Stimulated activated CD4-positive, alpha-beta T cell treated with anti-CD3 and anti-CD28 coated beads, Interleukin-15, amount 100 ng/mL, for 48 hours (primary cell): ENCODE results near the gene KRTAP9-3.
"Not testable (repeated sequence)": the region's sequence is repeated elsewhere in the genome, so short reads cannot be mapped to it uniquely, and the experiment has no call there.

Experiments
- DNase-seq, 2 donors: peaks; one replicate each; pipeline ENCODE4 v3.0.0-alpha.2; 2020; ENCODE audit warnings: low read depth in 2 of 2

The KRTAP9-3 gene

GRCh38 chr17:41251261-41251660, 19.0 kb downstream of the KRTAP9-3 start:
- no peak for DNase-seq

DNA sequence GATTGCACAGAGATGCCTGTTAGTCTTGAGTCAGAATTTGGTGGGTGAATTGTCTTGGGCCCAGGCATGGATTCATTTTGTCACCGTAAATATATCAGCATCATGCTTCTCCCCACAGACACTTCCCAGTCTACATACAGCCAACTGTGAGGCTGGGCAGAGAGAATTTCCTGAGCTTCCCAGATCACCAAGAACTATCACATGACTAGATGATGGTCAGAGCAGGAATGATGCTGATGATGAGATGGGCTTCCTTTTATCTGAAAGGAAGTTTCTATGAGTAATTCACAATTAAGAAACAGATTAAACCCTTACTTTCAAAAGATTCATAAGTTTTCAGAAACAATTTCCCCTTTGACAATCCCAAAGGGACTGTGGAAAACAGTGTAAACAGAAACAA, 22.6 kb downstream of the KRTAP9-3 start:
- no peak for DNase-seq

GRCh38 chr17:41255381-41256290, 23.4 kb downstream of the KRTAP9-3 start, which contains the start of gene KRTAP9-9:
Gene KRTAP9-9 (plus strand): TSS chr17:41255384.
- DNase-seq = not testable (repeated sequence)

DNA sequence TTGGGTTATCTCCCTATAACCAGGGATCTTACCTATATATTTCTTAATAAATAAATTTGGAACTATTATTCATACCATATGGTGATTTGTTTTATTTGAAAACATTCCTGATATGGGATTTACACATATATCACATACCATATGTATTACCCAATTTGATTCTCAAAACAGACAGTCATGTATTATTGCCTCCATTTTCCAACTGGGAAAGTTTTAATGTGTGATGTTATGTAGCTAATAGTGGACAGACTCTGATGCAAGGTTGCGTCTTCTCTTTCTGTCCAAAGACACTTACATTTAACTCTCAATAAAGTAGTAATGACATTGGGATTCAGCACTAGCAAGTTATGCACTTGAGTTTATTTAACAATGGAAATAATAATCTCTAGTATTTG, 24.0 kb downstream of the KRTAP9-3 start:
- DNase-seq = no peak

DNA sequence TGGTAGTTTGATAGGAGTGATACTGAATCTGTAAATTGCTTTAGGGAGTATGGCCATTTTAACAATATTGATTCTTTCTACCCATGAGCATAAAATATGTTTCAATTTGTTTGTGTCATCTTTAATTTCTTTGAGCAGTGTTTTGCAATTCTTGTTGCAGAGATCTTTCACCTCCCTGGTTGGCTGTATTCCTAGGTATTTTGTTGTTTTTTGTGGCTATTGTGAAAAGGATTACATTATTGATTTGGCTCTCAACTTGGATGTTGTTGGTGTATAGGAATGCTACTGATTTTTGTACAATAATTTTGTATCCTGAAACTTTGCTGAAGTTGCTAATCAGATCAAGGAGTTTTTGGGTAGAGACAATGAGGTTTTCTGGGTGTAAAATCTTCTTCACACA, 26.2 kb downstream of the KRTAP9-3 start:
- no peak for DNase-seq

GRCh38 chr17:41263212-41263611, 31.0 kb downstream of the KRTAP9-3 start:
- DNase-seq = no peak

GRCh38 chr17:41264599-41264998, 32.4 kb downstream of the KRTAP9-3 start:
- no peak for DNase-seq

- no peak for DNase-seq
Measured at GRCh38 chr17:41265078-41265477, 32.8 kb downstream of the KRTAP9-3 start, which contains the start of gene KRTAP9-6. Gene KRTAP9-6 (plus strand): TSS chr17:41265378. CDS start chr17:41265378, 0 bp downstream.

DNA sequence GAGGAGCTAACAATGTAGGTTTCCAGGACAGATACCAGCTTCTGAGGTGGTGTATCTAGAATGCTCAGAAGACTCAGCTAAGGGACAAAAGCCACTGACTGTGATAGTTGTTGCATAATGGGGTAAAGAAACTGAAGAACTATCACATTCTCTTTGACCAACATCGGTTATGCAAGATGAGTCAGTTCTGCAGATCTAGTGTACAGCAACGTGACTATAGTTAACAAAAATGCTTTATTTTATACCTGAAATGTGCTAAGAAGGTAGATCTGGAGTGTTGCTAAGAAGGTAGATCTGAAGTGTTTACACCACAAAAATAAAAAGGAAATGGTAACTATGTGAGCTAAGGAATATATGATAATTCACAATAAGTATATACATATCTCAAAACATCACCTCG, 35.5 kb downstream of the KRTAP9-3 start:
- no peak for DNase-seq

- not testable (repeated sequence) for DNase-seq
Measured at GRCh38 chr17:41271323-41271722, 39.1 kb downstream of the KRTAP9-3 start.

GRCh38 chr17:41271858-41272257, 39.6 kb downstream of the KRTAP9-3 start:
- DNase-seq = no peak

DNA sequence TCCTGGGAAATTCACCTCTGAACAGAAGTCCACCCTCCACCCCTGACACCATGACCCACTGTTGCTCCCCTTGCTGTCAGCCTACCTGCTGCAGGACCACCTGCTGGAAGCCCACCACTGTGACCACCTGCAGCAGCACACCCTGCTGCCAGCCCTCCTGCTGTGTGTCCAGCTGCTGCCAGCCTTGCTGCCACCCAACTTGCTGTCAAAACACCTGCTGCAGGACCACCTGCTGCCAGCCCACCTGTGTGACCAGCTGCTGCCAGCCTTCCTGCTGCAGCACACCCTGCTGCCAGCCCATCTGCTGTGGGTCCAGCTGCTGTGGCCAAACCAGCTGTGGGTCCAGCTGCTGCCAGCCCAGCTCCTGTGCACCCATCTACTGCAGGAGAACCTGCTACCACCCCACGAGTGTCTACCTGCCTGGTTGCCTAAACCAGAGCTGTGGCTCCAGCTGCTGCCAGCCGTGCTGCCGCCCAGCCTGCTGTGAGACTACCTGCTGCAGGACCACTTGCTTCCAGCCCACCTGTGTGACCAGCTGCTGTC, 43.5 kb downstream of the KRTAP9-3 start, which contains the start of gene KRTAP9-7:
KRTAP9-7 (plus strand) TSS at position 51 of the 543 bp plus-strand sequence; CDS start at position 51, 0 bp downstream.
- not testable (repeated sequence) for DNase-seq

DNA sequence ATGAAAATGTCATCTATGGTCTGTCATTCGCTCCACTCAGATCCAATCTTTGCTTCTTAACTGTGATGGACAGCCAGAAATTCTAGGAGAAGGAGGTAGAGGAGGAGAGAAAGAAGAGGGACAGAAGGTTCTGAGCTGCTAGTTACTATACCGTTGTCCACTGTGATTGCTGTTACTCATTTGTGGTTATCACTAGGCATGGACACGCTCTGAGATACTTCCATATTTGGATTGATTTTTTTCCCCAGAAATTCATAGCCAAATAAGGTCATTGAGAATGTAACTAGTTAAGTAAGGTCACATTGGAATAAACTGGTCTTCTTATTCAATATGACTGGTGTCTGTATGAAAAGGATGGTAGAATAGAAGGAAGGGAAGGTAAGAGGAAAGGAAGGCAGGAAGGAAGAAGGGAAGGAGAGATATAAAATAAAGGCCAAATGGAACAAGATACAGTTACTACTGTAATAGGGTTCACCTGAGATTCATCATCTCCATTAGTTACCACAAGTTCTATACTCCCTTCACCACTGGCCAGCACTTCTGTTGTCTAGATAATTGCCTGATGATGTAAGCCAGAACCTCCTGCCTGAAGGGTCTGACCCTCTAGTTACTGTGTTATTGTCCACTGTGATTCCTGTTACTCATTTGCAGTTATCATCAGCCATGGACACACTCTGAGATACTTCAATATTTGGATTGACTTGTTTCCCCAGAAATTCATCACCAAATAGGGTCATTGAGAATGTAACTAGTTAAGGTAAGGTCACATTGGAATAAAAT, 46.1 kb downstream of the KRTAP9-3 start:
- DNase-seq = no peak
